Activated T-helper 9 cell treated with anti-CD3 and anti-CD28 coated beads, Interleukin-2, amount 50 U/mL, for 16 hours (primary cell): ENCODE data around the gene NDUFS7.
"Not testable (repeated sequence)": the region's sequence is repeated elsewhere in the genome, so short reads cannot be mapped to it uniquely, and the experiment has no call there.

Experiments
- DNase-seq: peaks from one replicate; pipeline ENCODE4 v3.0.0-alpha.2; 2020; ENCODE audit warnings: low read depth

NDUFS7 gene

GRCh38 chr19:1434040-1434366 is 50.3 kb downstream of the NDUFS7 start:
- no peak for DNase-seq

- DNase-seq = no peak
These were observed 50.9 kb downstream of the NDUFS7 start for GRCh38 chr19:1434577-1435060.

DNA sequence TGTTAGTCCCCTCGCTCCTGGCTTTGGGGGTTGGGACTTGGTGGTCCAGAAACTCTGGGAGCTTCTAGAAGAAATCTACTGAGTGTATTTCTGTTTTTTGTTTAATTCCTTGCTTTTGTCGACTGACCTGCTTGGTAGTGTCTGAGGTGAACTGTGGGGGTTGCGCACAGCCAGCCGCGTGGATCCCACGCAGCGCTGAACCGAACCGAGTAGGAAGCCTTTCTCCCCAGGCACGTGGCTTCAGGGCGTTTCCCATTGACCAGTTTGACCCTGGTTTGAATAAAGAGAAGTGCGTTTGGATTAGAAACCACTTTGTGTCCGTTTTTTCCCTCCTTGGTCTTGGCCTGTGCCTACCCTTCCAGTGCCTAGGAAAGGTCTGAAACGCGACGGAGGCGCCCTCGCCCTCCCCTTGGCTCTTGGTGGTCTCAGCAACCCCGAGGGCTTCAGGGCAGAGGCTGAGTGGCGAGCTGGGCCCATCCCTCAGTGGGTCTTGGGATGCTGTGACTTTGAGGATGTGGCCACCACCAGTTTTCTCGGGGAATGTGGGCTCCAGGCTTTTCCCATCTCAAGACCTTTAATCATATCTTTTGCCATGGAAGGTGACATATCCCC is 51.8 kb downstream of the NDUFS7 start:
- DNase-seq = no peak

- no peak for DNase-seq
These were observed 53.9 kb downstream of the NDUFS7 start for GRCh38 chr19:1437609-1438008.

- peak; percentile 92 for DNase-seq
These were observed 54.6 kb downstream of the NDUFS7 start, which contains the start of gene RPS15 for GRCh38 chr19:1438035-1438932. RPS15 (plus strand) TSS chr19:1438396; CDS start chr19:1438426, 30 bp downstream.

- DNase-seq = no peak
These were observed 55.2 kb downstream of the NDUFS7 start for GRCh38 chr19:1438933-1439354.

GRCh38 chr19:1439525-1440417 is 56.1 kb downstream of the NDUFS7 start:
- not testable (repeated sequence) for DNase-seq

DNA sequence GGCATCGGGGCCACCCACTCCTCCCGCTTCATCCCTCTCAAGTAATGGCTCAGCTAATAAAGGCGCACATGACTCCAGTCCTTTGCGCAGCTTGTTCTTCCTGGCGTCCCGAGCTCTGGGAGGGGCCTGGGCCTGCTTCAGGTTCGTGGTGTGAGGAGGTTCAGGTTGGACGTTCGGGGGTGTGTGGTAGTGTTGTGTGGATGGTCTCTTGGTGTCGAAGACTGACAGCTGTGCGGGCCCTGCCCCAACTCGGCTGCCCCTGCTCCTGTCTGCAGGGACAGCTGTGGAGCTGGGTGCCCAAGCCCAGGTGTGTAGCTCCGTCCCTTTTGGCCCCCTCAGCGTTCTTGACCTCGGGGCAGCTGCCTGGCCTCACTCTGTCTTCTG is 56.7 kb downstream of the NDUFS7 start:
- DNase-seq = no peak

GRCh38 chr19:1441022-1441426 is 57.3 kb downstream of the NDUFS7 start:
- no peak for DNase-seq

- no peak for DNase-seq
These were observed 58.2 kb downstream of the NDUFS7 start for GRCh38 chr19:1441677-1442438.
